Ascending aorta (tissue), 2 donors: ENCODE data around the gene ZMPSTE24. TPM values are rescaled to one million over a fixed set of nuclear protein-coding genes. Genes with fewer than 3 reads are reported as not detected.

Experiments
- DNase-seq, 2 donors: peaks; one replicate each; pipeline ENCODE4 v3.0.0-alpha.2; 2019; ENCODE audit warnings: low spot score in 2 of 2
- H3K27ac ChIP-seq, 2 donors: fragments of 200-600 bp; sonication (generic); one replicate each; pipeline ENCODE4 v1.5.1; 2016 to 2017; ENCODE audit warnings: mild to moderate bottlenecking in 1 of 2
- H3K27me3 ChIP-seq: fragments of 200-600 bp; sonication (generic); one replicate; pipeline ENCODE4 v1.5.1; 2017
- H3K36me3 ChIP-seq, 2 donors: fragments of 200-600 bp; sonication (generic); one replicate each; pipeline ENCODE4 v1.5.1; 2016
- H3K4me1 ChIP-seq, 2 donors: fragments of 200-600 bp; sonication (generic); one replicate each; pipeline ENCODE4 v1.5.1; 2016 to 2017; ENCODE audit warnings: mild to moderate bottlenecking in 1 of 2
- H3K4me3 ChIP-seq, 2 donors: fragments of 200-600 bp; sonication (generic); one replicate each; pipeline ENCODE4 v1.5.1; 2016 to 2017; ENCODE audit warnings: mild to moderate bottlenecking in 1 of 2
- H3K9me3 ChIP-seq, 2 donors: fragments of 200-600 bp; sonication (generic); one replicate each; pipeline ENCODE4 v1.5.1; 2016
- CTCF ChIP-seq, 3 experiments: fragments of 200-600 bp in 2 of 3; fragments of 450-650 bp in 1 of 3; sonication (generic) in 2 of 3; IDR thresholded peaks; one replicate each; pipeline ENCODE4 v1.5.1; 2016 to 2019; ENCODE audit warnings: antibody characterized with exemption in 3 of 3, mild to moderate bottlenecking in 1 of 3, moderate library complexity in 1 of 3
- intact Hi-C: fragments of 100-400 bp; cut with DNase I; formaldehyde crosslinking; loops from one replicate; pipeline ENCODE4 v1.15.1; 2023
- total RNA-seq: library from RNA; depleted of rRNA; stranded (reverse); fragments of >200 nt; gene quantifications from one replicate; pipeline ENCODE4 v1.1.0, GENCODE V29; 2016

Gene ZMPSTE24
- total RNA-seq, 1 donor from 2014 or later = 61.8 TPM

GRCh38 chr1:40224040-40224439 is 34.0 kb upstream of the ZMPSTE24 start:
- Histone ChIP-seq H3K9me3 (no peaks in the 10 kb centered on the region), H3K27ac (no peak overlapping the region), H3K4me3 (no peak overlapping the region), H3K4me1 (no peaks in the 10 kb centered on the region), H3K36me3 (peaks cover 6% of the 10 kb centered on the region in 2 donors), H3K27me3 (no peaks in the 10 kb centered on the region)
- TF ChIP-seq CTCF (IDR thresholded peaks at IDR 0.05) = no peak
- intact Hi-C loops = no loop called here
- DNase-seq = no peak

- no peak for DNase-seq
- intact Hi-C loops = no loop called here
- H3K27ac ChIP-seq = no peak overlapping the region
- H3K9me3 ChIP-seq = no peaks in the 10 kb centered on the region
- H3K4me1 ChIP-seq = no peaks in the 10 kb centered on the region
- TF ChIP-seq CTCF (IDR thresholded peaks at IDR 0.05) = no peak
- peaks cover 6 to 12% of the 10 kb centered on the region in 2 donors for H3K36me3 ChIP-seq
- no peak overlapping the region for H3K4me3 ChIP-seq
- no peaks in the 10 kb centered on the region for H3K27me3 ChIP-seq
Measured at GRCh38 chr1:40226192-40226591, 31.8 kb upstream of the ZMPSTE24 start.

GRCh38 chr1:40232444-40232843 is 25.6 kb upstream of the ZMPSTE24 start:
- DNase-seq = no peak
- Histone ChIP-seq H3K4me1 (no peaks in the 10 kb centered on the region), H3K4me3 (no peak overlapping the region), H3K27me3 (no peaks in the 10 kb centered on the region), H3K36me3 (peaks cover 32 to 55% of the 10 kb centered on the region in 2 donors), H3K9me3 (no peaks in the 10 kb centered on the region), H3K27ac (no peak overlapping the region)
- intact Hi-C loops = no loop called here
- TF ChIP-seq CTCF (IDR thresholded peaks at IDR 0.05) = no peak

- intact Hi-C loops = loop anchor here (5.0 kb wide), 1 partner anchor 53 kb away; no protein-coding TSS in a partner anchor
- no peak for TF ChIP-seq CTCF (IDR thresholded peaks at IDR 0.05)
- no peaks in the 10 kb centered on the region for H3K9me3 ChIP-seq
- H3K36me3 ChIP-seq = peaks cover 26 to 42% of the 10 kb centered on the region in 2 donors
- H3K27ac ChIP-seq = no peak overlapping the region
- H3K4me1 ChIP-seq = peaks cover 0 to 12% of the 10 kb centered on the region in 2 donors
- no peak overlapping the region for H3K4me3 ChIP-seq
- DNase-seq = no peak
- no peaks in the 10 kb centered on the region for H3K27me3 ChIP-seq
Measured at GRCh38 chr1:40239626-40240025, 18.4 kb upstream of the ZMPSTE24 start.

GRCh38 chr1:40240390-40240789 is 17.6 kb upstream of the ZMPSTE24 start:
- TF ChIP-seq CTCF (IDR thresholded peaks at IDR 0.05) = no peak
- Histone ChIP-seq H3K36me3 (peaks cover 22 to 37% of the 10 kb centered on the region in 2 donors), H3K9me3 (no peaks in the 10 kb centered on the region), H3K4me3 (no peak overlapping the region), H3K27me3 (no peaks in the 10 kb centered on the region), H3K27ac (no peak overlapping the region), H3K4me1 (peaks cover 0 to 12% of the 10 kb centered on the region in 2 donors)
- no peak for DNase-seq
- intact Hi-C loops = loop anchor here (5.0 kb wide), 1 partner anchor 52 kb away; no protein-coding TSS in a partner anchor

GRCh38 chr1:40241362-40241761 is 16.7 kb upstream of the ZMPSTE24 start:
- no peaks in the 10 kb centered on the region for H3K27me3 ChIP-seq
- H3K9me3 ChIP-seq = no peaks in the 10 kb centered on the region
- H3K27ac ChIP-seq = no peak overlapping the region
- DNase-seq = no peak
- intact Hi-C loops = loop anchor here (5.0 kb wide), 1 partner anchor 51 kb away; no protein-coding TSS in a partner anchor
- peaks cover 16 to 27% of the 10 kb centered on the region in 2 donors for H3K36me3 ChIP-seq
- H3K4me3 ChIP-seq = no peak overlapping the region
- peaks cover 0 to 12% of the 10 kb centered on the region in 2 donors for H3K4me1 ChIP-seq
- no peak for TF ChIP-seq CTCF (IDR thresholded peaks at IDR 0.05)
